Fibroblast of skin of scalp (primary cell): ENCODE data around the gene RSPH3.
"Not testable (repeated sequence)": the region's sequence is repeated elsewhere in the genome, so short reads cannot be mapped to it uniquely, and the experiment has no call there.

Experiments
- DNase-seq: peaks from one replicate; pipeline ENCODE4 v3.0.0-alpha.2; 2013

Gene RSPH3

DNA sequence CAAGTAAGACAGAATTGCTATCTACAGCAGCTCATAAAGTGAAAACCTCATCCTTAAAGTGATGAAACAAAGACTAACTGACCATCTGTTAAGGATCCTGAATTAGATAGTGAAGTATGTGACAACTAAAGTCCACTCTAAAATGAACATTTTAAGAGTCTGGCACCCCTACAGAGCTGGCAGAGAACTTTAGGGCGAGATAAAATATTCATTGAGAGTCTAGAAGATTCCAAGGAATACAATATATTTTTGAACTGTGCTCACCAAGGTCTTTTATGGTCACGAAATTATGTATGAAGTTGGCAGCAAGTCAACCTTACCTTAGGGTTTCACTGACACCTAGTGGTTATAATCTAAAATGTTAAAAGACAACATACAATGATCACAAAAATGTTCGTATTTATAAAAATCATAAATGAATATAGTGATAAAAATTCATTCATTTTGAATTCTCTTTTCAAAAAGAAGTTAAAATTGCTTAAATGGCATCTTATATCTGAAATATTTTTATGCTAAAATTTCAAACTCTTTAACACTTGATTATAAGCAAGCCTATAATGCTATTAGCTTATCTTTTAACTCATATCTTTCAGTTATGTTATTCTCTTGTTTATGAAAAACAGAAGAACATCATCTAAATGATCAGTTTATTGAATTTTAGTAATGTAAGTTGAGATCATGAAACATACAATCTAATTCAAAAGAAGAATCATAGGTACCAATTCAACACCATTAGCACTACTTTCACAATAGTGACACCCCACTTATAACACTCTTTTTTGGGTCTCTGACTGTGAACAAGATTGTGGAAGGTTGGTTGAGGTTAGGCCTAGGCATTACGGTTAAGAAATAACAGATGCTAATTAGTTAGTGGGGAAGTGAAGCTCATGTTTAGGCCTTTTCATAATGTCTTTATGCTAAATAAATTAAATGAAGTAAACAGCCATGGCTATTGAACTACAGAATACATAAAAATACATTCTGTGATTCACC, 27.5 kb downstream of the RSPH3 start:
- DNase-seq: peak; percentile 67

DNA sequence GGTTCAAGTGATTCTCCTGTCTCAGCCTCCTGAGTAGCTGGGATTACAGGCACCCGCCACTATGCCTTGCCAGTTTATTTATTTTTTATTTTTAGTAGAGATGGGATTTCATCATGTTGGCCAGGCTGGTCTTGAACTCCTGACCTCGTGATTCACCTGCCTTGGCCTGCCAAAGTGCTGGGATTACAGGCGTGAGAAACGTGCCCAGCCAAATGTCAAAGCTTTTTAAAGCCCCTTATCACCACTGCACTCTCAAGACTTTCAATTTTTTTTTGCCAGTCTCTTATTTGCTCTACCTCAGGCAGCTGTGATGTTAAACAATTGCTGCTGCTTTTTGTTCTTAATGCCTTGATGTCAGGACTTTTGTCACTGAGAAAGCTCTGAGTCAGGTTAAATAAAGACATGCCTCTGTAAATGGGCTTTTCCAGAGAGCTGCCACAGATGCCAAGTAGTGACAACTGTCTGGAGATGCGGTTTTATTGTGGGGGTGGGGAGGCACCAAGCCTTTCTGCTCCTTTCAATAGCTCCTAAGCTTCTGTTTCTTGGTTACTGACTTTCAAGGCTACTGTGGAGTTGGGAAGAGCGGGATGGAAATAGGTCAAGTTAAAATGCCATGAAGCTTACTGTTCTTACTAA, 29.2 kb downstream of the RSPH3 start:
- no peak for DNase-seq

DNA sequence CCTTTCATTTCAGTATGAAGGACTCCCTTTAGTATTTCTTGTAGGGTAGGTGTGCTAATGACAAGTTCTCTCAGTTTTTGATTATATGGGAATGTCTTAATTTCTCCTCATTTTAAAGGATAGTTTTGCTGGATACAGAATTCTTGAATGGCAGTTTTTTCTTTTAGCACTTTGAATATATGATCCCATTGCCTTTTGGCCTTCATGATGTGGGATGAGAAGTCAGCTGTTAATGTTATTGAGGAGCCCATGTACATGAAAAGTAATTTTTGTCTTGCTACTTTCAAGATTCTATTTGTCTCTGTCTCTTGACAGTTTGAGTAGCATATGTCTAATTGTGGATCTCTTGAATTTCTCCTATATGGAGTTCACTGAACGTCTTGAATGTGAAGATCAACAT, 30.9 kb downstream of the RSPH3 start:
- no peak for DNase-seq

DNA sequence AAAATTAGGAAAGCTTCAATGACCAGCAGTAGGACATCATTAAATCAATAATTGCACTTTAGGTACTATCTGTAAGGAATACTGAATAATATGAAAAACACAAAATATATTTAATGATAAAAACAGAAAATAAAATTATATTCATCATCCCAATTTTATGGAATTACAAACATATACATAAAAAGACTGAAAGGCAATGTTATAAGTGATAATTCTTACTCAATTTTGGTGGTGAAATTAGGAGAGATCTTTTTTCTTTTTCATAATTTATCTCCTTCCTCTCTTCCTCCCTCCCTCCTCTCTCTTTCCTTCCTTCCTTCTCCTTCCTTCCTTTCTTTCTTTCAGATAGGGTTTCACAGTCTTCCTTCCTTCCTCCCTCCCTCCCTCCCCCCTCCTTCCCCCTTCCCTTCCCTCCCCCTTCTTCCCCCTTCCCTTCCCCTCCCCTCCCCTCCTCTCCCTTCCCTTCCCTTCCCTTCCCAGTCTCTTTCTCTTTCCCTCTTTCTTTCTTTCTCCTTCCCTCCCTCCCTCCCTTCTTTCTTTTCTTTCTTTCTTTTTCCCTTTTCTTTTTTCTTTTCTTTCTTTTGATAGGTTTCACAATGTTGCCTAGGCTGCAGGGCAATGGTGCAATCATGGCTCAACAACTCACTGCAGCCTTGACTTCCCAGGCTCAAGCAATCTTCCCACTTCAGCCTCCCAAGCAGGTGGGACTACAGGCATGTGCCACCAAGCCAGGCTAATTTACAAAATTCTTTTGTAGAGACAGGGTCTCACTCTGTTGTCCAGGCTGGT, 36.8 kb downstream of the RSPH3 start:
- peak; percentile 17 for DNase-seq

DNA sequence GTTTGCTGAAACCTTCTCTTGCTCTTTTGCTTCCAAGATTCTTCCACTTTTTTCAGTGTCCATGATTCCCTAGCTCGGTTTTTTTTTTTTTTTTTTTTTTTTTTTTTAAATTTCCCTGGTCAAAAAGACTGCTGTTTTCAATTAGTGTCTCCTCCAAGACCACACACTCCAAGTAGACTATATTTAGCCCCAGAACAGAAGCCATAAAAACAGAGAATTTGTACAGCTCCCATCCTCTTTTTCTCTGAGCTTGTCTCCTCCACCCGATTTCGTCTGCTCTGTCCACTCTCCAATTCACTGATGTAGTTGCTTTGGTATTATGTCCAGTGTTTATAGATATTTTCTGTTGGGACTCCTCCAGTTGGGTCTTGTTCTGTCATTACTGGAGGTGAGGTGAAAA, 37.6 kb downstream of the RSPH3 start:
- DNase-seq: peak; percentile 43

DNA sequence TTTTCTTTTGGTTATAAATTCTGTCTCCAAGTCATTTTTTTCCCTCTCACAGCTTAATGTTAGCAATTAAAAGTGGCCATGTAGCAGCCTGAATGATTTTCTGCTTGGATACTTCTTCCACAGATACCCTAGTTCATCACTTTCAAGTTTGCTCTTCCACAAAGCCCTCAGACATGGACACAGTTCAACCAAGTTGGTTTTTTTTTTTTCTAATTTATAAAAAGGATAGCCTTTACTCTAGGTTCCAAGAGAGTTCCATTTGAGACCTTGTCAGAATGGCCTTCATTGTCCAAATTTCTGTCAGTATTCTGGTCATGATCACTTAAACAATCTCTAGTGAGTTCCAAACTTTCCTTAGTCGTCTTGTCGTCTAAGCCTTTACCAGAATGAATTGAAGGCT, 40.0 kb downstream of the RSPH3 start:
- no peak for DNase-seq

DNA sequence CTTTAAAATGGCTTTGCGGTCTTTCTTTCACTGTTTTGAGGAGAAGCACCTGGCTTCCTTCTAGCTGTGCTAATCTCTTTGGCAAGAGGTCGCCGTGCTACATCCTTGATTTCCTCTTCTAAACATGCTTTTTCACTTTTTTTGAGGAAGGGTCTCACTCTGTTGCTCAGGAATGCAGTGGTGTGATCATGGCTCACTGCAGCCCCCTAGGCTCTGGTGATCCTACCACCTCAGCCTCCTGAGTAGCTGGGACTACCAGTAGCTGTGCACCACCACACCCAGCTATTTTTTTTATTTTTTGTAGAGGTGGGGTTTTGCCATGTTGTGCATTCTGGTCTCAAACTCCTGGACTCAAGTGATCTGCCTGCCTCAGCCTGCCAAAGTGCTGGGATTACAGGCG, 40.5 kb downstream of the RSPH3 start:
- DNase-seq: no peak

DNA sequence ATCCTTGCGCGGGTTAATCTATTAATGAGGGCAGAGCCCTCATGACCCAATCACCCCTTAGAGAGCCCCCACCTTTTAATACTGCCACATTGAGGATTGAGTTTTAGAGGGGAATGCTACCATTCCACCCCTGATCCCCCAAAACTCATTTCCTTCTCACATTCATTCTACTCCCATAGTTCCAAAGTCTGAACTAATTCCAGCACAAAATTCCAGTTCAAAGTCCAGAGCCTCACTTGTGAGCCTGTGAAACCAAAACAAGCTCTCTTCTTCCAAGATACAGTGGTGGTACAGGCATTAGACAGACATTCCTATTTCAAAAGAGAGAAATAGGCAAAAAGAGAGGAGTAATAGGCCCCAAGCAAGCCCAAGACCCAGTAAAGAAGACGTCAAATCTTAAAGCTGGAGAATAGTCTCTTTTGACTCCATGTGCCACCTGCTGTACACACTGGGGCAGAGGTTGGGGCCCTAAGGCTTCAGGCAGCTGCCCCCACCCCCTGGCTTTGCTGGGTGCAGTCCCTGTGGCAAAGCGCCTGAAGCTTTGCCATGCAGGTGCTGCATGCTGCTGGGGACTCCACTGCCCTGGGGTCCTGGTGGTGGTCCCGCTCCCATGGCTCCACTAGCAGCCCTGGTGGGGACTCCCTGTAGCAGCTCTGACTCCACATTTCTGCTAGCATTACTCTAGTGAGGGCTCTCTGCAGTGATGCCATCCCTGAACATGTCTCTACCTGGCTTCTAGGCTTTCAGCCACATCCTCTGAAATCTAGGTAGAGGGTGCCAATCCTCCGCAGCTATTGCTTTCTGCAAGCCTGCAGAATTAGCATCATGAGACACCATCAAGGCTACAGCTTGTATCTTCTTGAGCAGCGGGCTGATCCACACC, 41.3 kb downstream of the RSPH3 start:
- no peak for DNase-seq

DNA sequence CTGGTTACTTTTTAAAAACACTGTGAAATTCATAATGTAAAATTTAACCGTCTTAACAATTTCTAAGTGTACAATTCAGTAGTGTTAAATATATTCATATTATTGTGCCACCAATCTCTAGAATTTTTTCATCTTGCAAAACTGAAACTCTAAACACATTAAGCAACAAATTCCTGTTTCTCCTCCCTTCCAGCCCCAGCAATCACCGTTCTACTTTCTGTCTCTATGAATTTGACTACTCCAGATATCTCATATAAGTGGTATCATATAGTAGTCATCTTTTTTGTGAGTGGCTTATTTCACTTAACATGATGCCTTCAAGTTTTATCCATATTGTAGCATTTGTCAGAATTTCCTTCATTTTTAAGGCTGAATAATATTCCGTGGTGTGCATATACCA, 44.7 kb downstream of the RSPH3 start:
- no peak for DNase-seq

DNA sequence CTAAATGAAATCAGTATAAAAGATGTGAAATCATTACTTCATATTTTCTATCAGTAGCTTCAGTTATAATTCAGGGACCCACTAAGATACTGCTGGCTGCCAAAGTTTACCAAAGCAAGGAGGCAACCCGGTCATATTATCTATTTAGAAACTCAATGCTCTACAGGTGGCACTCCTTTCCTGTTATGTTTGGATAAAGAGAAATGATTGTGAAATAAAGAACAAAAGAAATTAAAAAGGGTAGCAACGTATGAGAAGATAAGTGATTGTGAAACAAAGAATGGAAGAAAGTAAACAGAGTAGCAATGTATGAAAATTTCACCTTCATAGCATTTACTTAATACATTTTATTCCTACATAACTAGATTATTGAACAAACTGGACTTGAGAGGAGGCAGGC, 45.2 kb downstream of the RSPH3 start:
- DNase-seq: no peak

DNA sequence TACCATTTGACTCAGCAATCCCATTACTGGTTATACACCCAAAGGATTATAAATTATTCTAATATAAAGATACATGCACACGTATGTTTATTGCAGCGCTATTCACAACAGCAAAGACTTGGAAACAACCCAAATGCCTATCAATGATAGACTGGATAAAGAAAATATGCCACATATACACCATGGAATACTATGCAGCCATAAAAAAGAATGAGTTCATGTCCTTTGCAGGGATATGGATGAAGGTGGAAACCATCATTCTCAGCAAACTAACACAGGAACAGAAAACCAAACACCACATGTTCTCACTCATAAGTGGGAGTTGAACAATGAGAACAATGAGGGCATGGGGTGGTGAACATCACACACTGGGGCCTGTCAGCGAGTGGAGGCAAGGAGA, 48.0 kb downstream of the RSPH3 start:
- DNase-seq: not testable (repeated sequence)

DNA sequence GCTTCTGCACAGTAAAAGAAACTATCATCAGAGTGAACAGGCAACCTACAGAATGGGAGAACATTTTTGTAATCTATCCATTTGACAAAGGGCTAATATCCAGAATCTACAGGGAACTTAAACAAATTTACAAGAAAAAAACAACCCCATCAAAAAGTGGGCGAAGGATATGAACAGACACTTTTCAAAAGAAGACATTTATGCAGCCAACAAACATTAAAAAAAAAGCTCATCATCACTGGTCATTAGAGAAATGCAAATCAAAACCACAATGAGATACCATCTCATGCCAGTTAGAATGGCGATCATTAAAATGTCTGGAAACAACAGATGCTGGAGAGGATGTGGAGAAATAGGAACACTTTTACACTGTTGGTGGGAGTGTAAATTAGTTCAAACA, 48.4 kb downstream of the RSPH3 start:
- not testable (repeated sequence) for DNase-seq

DNA sequence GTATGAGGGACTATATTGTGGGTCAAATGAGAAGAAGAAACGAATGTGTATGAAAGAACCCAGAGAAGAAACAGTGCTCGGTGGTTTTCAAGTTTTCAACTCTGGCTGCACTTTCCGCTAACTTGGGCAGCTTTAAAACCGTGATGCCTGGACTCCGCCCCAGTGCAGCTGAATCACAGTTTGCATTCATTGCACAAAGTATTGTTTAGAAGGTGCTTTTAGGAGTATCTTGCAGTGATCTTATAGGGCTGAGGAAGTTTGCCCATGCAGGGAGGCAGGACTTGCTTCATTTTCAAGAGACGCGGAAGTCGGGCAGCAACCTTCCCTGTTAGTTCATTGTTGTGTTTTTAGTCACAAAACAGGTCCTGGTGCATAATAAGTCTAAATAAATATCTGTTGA, 52.7 kb downstream of the RSPH3 start:
- DNase-seq: no peak

DNA sequence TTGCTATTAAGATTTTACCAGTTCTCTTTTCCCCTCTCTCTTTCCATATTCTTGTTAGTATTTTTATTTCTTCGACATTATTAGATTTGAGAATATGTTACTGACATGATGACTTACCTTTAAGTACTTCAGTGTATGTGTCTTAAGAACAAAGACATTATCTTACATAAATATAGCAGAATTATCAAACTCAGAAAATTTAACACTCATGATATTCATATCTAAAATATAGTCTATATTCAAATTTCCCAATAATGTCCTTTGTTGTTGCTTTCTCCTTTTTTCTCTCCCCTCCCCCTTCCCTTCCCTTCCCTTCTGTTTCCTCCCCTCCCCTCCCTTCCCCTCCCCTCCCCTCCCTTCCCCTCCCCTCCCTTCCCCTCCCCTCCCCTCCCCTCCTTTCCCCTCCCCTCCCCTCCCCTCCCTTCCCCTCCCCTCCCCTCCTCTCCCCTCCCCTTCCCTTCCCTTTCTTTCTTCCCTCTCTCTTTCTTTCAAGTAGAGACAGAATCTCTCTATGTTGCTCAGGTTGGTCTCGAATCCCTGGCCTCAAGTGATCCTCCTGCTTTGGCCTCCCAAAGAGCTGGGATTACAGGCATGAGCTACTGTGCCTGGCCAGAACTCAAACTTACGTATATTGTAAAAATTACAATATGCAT, 56.5 kb downstream of the RSPH3 start:
- no peak for DNase-seq

DNA sequence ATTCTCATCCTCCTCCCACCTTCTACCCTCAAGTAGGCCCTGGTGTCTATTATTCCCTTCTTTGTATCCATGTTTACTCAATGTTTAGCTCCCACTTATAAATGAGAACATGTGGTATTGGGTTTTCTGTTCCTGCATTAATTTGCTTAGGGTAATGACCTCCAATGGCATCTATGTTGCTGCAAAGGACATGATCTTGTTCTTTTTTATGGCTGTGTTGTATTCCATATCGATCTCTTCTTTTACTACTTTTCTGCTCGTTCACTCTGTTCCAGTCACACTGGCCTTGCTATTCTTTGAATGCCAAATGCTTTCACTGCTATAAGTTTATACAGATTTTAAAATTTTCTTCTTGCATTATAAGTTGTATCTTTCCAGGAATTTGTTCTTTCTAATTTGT, 57.7 kb downstream of the RSPH3 start:
- no peak for DNase-seq

DNA sequence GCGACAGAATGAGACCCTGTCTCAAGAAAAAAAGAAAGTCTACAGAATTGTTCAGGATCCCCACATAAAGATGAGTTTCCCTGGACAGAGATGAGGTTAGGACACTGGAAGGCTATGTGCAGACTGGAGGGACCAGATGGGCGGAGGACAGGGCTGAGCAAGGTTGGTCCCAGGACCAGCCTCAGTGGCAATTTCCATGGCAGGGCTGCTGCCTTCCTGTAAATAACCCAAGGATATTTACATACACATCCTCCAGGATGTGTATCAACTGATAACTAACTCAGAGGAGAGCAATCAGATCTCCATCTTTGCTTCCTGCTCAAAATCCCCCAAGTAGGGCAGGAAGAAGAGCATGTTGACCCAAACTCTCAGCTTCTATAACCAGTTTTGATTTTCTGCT, 58.8 kb downstream of the RSPH3 start:
- DNase-seq: no peak

DNA sequence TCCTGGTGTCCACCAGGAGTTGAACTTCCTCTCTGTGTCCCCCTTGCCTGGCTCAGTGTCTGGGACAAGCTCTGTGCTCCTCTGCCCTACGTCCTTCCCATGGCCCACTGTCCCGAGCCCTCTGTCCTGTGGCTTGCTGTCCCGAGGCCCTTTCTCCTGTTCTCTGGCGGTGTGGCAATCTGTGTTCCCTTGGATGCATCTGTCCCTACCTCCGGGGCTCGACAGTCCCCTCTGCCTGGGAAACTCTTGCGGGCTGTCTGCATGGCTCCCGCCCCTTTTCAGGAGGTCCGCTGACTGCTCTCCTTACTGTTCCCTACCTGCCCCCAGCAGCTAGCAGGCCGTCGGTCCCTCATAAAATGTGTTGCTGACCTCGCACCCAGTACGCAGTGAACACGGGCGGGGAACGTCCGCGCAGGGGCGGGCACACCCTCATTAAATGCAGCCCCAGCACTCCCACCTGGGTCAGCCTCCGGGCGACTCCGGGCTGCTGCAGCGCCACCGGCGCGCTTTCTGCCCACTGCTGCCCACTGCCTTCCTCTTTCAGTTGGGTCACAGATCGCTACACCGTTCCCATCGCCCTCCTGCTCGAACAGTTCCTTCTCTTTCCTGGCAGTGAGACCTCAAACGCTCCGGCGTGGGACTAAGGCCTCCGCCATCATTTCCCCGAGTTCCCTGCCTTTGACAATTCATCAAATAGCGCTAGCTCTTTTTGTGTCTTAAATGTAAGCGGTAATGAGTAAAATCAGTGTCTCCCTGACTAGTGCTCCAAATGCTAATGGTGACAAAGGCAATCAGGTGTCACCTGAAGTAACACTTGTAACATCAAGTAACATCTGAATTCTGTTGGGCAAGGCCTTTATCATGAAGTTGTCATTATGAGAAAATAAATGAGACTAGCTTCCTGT, 60.5 kb downstream of the RSPH3 start:
- DNase-seq: no peak

DNA sequence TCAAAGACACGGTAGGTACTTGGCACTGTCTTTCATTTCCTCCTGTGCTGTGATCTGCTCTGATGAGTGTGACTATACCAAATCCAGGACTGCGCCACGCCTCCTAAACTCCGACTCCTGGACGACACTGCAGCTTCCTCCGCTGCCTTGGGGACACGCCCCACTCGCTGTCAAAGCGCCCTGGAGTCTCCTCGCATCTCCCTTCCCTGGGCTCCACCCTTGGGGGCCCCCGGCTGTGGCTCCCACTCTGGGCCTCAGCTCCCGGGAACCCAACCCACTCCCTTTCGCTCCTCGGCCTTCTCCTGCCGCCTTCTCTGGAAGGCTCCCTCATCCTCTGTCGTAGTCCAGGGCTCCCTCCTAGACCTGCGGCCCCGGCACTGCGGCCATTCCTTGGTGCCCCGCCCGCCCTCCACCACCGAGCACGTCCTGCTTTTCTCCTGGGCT, 61.2 kb downstream of the RSPH3 start:
- no peak for DNase-seq

DNA sequence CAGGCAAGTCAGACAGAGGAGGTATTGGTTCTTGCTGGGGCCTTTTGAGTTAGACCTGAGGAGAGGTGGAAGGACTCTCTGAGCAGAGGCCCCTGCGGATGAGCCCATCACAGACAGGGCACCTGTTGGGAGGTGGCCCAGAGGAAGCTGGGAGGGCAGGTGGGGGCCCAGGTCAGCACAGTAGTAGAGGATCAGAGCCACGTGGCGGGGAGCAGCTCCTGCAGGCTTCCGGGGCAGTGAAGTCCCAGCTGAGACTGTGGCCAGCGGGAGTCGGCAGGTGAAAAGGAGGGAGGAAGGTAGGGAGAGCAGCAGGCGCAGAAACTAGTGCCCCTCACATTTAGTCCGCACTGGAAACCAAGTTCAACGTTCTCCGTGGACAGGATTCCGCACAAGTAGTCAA, 61.8 kb downstream of the RSPH3 start:
- DNase-seq: no peak

DNA sequence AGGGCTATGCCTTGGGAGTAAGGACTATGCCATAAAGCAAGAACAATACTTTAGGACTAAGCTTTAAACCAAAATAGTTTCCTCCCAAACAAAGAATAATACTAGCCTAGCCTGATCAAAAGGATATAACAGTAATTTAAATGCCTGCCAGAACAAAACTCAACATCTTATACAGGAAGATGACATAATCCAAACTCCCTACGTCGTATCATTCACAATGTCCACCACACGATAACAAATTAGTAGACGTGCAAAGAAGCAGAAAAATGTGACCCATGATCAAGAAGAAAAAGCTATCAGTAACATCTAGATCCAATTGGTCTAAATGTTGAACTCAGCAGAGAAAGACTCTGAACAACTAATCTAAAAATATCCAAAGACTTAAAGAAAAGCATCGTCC, 65.8 kb downstream of the RSPH3 start:
- no peak for DNase-seq
